Colonic mucosa (tissue), 4 donors: ENCODE results near the gene CCSER2. TPM values are rescaled to one million over a fixed set of nuclear protein-coding genes. Genes with fewer than 3 reads are reported as not detected.
"Not testable (repeated sequence)": the region's sequence is repeated elsewhere in the genome, so short reads cannot be mapped to it uniquely, and the experiment has no call there.

Experiments
- DNase-seq: peaks from one replicate; pipeline ENCODE4 v3.0.0-alpha.2; 2020
- H3K27ac ChIP-seq: fragments of 200-600 bp; one replicate; pipeline ENCODE4 v1.8.0; 2021
- H3K27me3 ChIP-seq: fragments of 200-600 bp; one replicate; pipeline ENCODE4 v1.8.0; 2021
- H3K36me3 ChIP-seq: fragments of 200-600 bp; one replicate; pipeline ENCODE4 v1.8.0; 2021
- H3K4me1 ChIP-seq: fragments of 200-600 bp; one replicate; pipeline ENCODE4 v1.8.0; 2021; ENCODE audit warnings: mild to moderate bottlenecking
- H3K4me3 ChIP-seq: fragments of 200-600 bp; one replicate; pipeline ENCODE4 v1.8.0; 2021
- H3K9ac ChIP-seq, 2 donors: one replicate each; pipeline ENCODE4 v1.7.0; 2013; ENCODE audit warnings: control low read depth in 2 of 2, low read depth in 2 of 2, low read length in 2 of 2
- H3K9me3 ChIP-seq: fragments of 200-600 bp; one replicate; pipeline ENCODE4 v1.8.0; 2021
- CTCF ChIP-seq: fragments of 200-600 bp; IDR thresholded peaks from one replicate; pipeline ENCODE4 v1.8.0; 2022; ENCODE audit warnings: antibody characterized with exemption, mild to moderate bottlenecking
- intact Hi-C: fragments of 100-400 bp; cut with DNase I; formaldehyde crosslinking; loops from one replicate; pipeline ENCODE4 v1.14.1; 2022
- total RNA-seq, 2 donors: library from RNA; stranded (reverse); fragmentation: NEBNext Ultra II Directional in 1 of 2; extraction: Animal tissue kit (Norgen Biotek cat#: 25700) in 1 of 2; gene quantifications; one replicate each; pipeline ENCODE4 v1.2.1, GENCODE V29; 2021
- donor health status: healthy.
- donor health status: DM: no; HTN: no; CAD: no.
- donor health status: DM: no; HTN: no; CAD: no.

The CCSER2 gene, protein sequence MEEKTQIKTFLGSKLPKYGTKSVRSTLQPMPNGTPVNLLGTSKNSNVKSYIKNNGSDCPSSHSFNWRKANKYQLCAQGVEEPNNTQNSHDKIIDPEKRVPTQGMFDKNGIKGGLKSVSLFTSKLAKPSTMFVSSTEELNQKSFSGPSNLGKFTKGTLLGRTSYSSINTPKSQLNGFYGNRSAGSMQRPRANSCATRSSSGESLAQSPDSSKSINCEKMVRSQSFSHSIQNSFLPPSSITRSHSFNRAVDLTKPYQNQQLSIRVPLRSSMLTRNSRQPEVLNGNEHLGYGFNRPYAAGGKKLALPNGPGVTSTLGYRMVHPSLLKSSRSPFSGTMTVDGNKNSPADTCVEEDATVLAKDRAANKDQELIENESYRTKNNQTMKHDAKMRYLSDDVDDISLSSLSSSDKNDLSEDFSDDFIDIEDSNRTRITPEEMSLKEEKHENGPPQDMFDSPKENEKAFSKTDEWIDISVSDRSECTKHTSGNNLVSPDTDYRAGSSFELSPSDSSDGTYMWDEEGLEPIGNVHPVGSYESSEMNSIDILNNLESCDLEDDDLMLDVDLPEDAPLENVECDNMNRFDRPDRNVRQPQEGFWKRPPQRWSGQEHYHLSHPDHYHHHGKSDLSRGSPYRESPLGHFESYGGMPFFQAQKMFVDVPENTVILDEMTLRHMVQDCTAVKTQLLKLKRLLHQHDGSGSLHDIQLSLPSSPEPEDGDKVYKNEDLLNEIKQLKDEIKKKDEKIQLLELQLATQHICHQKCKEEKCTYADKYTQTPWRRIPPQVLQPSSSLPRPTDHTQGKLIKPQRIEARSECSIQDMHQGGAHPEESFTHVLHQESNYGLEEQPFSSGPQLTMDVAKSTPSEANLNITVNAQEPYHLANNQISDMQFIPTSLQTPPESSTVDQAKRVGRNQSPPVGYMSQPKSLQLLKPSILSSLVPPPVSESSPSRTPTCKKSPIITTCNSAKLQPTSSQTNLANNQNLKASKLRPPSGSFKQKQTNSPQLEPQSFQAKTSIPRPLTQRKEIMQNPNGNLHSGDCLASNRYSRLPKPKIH
- 10 to 100 TPM; 33.7 to 64.5 TPM for total RNA-seq

- peak; percentile 99 for DNase-seq
- peak within 1 kb of the TSS; percentile 75 to 99 for H3K9ac ChIP-seq
- H3K27me3 ChIP-seq, result no peaks in the 10 kb centered on the region
- TF ChIP-seq CTCF, result no peak
- peak within 1 kb of the TSS; percentile 99 for H3K27ac ChIP-seq
- H3K36me3 ChIP-seq, result no peaks in the 10 kb centered on the region
- intact Hi-C loops, result loop anchor here (5.0 kb wide), 1 partner anchor 181 kb away; no protein-coding TSS in a partner anchor
- H3K9me3 ChIP-seq, result no peaks in the 10 kb centered on the region
- H3K4me3 ChIP-seq, result peak within 1 kb of the TSS; percentile 84
- no peaks in the 10 kb centered on the region for H3K4me1 ChIP-seq
Measured at GRCh38 chr10:84328418-84329195, at the start of gene CCSER2. TSS of gene CCSER2 (plus strand) at chr10:84328589. CDS start at chr10:84371053, 42,464 bp downstream.

GRCh38 chr10:84279876-84280475, 48.4 kb upstream of the CCSER2 start:
- H3K9ac ChIP-seq, H3K4me3 ChIP-seq, DNase-seq, intact Hi-C loops, H3K9me3 ChIP-seq, H3K27me3 ChIP-seq, H3K36me3 ChIP-seq, H3K27ac ChIP-seq, H3K4me1 ChIP-seq: not testable (repeated sequence)

DNA sequence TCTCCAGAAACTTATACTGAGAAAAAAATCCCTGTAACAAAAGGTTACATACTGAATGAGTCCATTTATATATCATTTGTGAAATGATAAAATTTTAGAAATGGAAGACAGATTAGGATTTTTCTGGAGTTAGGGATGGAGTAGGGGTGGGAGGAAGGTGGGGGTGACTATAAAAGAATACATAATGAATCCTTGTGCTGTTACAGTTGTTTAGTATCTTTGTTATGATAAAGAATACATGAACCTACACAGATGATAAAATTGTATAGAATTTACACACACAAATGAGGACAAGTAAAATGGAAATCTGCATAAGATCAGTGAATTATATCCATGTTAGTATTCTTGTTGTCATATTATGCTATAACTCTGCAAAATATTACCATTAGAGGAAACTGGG, 41.7 kb upstream of the CCSER2 start:
- no peaks in the 10 kb centered on the region for H3K9me3 ChIP-seq
- H3K36me3 ChIP-seq, result no peaks in the 10 kb centered on the region
- intact Hi-C loops, result no loop called here
- no peaks in the 10 kb centered on the region for H3K27me3 ChIP-seq
- H3K9ac ChIP-seq, result no peak overlapping the region
- no peak for TF ChIP-seq CTCF
- H3K27ac ChIP-seq, result no peak overlapping the region
- DNase-seq, result no peak
- no peak overlapping the region for H3K4me3 ChIP-seq
- no peaks in the 10 kb centered on the region for H3K4me1 ChIP-seq

- no peak overlapping the region for H3K27ac ChIP-seq
- no peaks in the 10 kb centered on the region for H3K4me1 ChIP-seq
- no peak overlapping the region for H3K9ac ChIP-seq
- H3K4me3 ChIP-seq, result no peak overlapping the region
- DNase-seq, result no peak
- H3K27me3 ChIP-seq, result no peaks in the 10 kb centered on the region
- intact Hi-C loops, result no loop called here
- no peak for TF ChIP-seq CTCF
- H3K36me3 ChIP-seq, result no peaks in the 10 kb centered on the region
- H3K9me3 ChIP-seq, result no peaks in the 10 kb centered on the region
Measured at GRCh38 chr10:84288151-84288550, 40.2 kb upstream of the CCSER2 start.

DNA sequence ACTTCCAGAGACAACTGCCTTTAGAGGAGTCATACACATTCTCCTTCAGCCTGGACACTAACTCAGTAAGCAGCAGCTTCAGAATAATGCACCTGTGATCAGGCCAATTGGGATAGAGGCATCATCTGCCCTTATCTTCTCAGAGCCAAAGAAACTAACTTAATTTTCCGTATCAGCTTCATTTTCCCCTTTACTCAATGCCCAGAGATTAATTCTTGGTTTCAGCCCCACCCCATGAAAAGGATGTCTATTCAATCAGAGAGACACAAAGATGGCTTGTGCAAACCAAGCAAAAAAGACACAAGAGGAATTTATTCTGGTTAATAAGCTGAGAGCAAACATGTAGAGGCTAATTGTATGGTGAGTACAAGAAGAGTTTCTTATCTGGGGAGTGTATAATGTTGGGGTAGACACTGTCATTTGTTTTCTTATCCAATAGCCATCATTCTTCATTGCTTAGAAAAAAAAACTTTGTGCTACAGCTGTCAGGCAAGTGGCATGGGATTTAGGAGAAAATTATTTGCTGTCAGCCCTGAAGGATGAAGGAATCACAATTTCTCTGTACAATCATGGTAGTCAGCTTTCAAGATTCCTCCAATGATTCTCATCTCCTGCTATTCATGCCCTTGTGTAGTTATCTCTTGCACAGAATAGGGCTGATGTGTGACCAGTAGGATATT, 38.7 kb upstream of the CCSER2 start:
- intact Hi-C loops, result no loop called here
- Histone ChIP-seq H3K9ac (no peak overlapping the region), H3K9me3 (no peaks in the 10 kb centered on the region), H3K27ac (no peak overlapping the region), H3K27me3 (no peaks in the 10 kb centered on the region), H3K36me3 (no peaks in the 10 kb centered on the region), H3K4me3 (no peak overlapping the region), H3K4me1 (no peaks in the 10 kb centered on the region)
- no peak for DNase-seq
- TF ChIP-seq CTCF, result no peak
